HepG2 (cell line): ENCODE measurements around the gene TICAM2. TPM values are rescaled to one million over a fixed set of nuclear protein-coding genes. Genes with fewer than 3 reads are reported as not detected.

Experiments used
- ATAC-seq: fragments of 200-7000 bp; cut with Tn5 transposase; 3 replicates; pipeline ENCODE4 v1.9.1; 2020; ENCODE audit warnings: mild to moderate bottlenecking, moderate library complexity
- BruUV-seq: library from RNA; stranded (reverse); fragments of 400-500 nt; replicated peaks from 2 replicates; lab custom pipeline; 2021; lab: Mats Ljungman, UMichigan
- CTCF ChIA-PET: fragments of 300-600 bp; formaldehyde crosslinking; extraction: SDS; loops from one replicate; lab custom pipeline; 2021; ENCODE audit warnings: low total read pairs, inconsistent platforms, low intra/inter-chr PET ratio; lab: Yijun Ruan, JAX
- POLR2A ChIA-PET: fragments of 350-600 bp; sonication (Branson Sonifier 250); formaldehyde crosslinking; loops from one replicate; lab custom pipeline; 2020; ENCODE audit warnings: antibody characterized with exemption, inconsistent platforms; lab: Yijun Ruan, JAX
- DNase-seq: peaks from one replicate; pipeline ENCODE4 v3.0.0-alpha.2; 2015; ENCODE audit warnings: low spot score
- FAIRE-seq: peaks from 3 replicates; lab custom pipeline; 2011; peaks lifted over from hg19 to GRCh38; lab: Jason Lieb, UNC
- H2AFZ ChIP-seq: one replicate; pipeline ENCODE4 v1.6.1; 2011; ENCODE audit warnings: low read length, inconsistent platforms
- H3K27ac ChIP-seq: fragments of 300-600 bp; 3 replicates; pipeline ENCODE4 v1.8.0; 2011; ENCODE audit warnings: mixed run types, mild to moderate bottlenecking, mixed read lengths, low read length, inconsistent platforms; ENCODE audit not compliant: insufficient read depth; ENCODE audit errors: extremely low read length
- H3K27me3 ChIP-seq, 2 experiments: fragments of 200-600 bp in 1 of 2; 2 replicates in 1 of 2; 3 replicates in 1 of 2; pipeline versions ENCODE4 v1.6.0 to v1.8.0; 2011; ENCODE audit warnings: low read length in 2 of 2, mild to moderate bottlenecking in 2 of 2, moderate library complexity in 2 of 2, inconsistent platforms in 1 of 2; ENCODE audit not compliant: insufficient read depth in 2 of 2, control insufficient read depth in 1 of 2
- H3K36me3 ChIP-seq, 2 experiments: fragments of 200-600 bp in 1 of 2; replicated peaks in 1 of 2; 2 replicates in 1 of 2; 3 replicates in 1 of 2; pipeline versions ENCODE4 v1.5.1 to v1.8.0; 2011; ENCODE audit warnings: low read length in 2 of 2, inconsistent platforms in 1 of 2; ENCODE audit not compliant: insufficient read depth in 2 of 2, control insufficient read depth in 1 of 2
- H3K4me1 ChIP-seq: 2 replicates; pipeline ENCODE4 v1.5.1; 2012; ENCODE audit warnings: low read length, inconsistent platforms; ENCODE audit not compliant: insufficient read depth
- H3K4me2 ChIP-seq: 2 replicates; pipeline ENCODE4 v1.6.0; 2011; ENCODE audit warnings: low read depth, low read length, inconsistent platforms
- H3K4me3 ChIP-seq, 3 experiments: fragments of 200-600 bp in 1 of 3; sonication (generic), shearing (Covaris generic) in 1 of 3; replicated peaks in 1 of 3; 2 replicates each; pipeline ENCODE4 v1.5.1; 2011 to 2016; ENCODE audit warnings: low read length in 3 of 3, inconsistent platforms in 2 of 3, low read depth in 2 of 3, mild to moderate bottlenecking in 2 of 3, control low read depth in 1 of 3, mixed read lengths in 1 of 3; ENCODE audit not compliant: insufficient read depth in 1 of 3
- H3K79me2 ChIP-seq: one replicate; pipeline ENCODE4 v1.6.1; 2011; ENCODE audit warnings: low read length, inconsistent platforms; ENCODE audit not compliant: insufficient read depth
- H3K9ac ChIP-seq: 2 replicates; pipeline ENCODE4 v1.6.0; 2011; ENCODE audit warnings: mild to moderate bottlenecking, low read depth, low read length, inconsistent platforms; ENCODE audit not compliant: insufficient read depth
- H3K9me3 ChIP-seq: 2 replicates; pipeline ENCODE4 v1.5.1; 2012; ENCODE audit warnings: mild to moderate bottlenecking, low read length
- H4K20me1 ChIP-seq: 2 replicates; pipeline ENCODE4 v1.6.0; 2011; ENCODE audit warnings: inconsistent platforms, mild to moderate bottlenecking, low read length, moderate library complexity; ENCODE audit not compliant: insufficient read depth
- FOXK1 ChIP-seq: sonication (generic); formaldehyde crosslinking; IDR thresholded peaks from 2 replicates; pipeline ENCODE4 v1.4.0; 2020; ENCODE audit warnings: low read depth, missing genetic modification reagents, borderline replicate concordance
- HDAC6 ChIP-seq: fragments of 200-600 bp; sonication (generic); IDR thresholded peaks from 2 replicates; pipeline ENCODE4 v1.7.0; 2017; ENCODE audit warnings: mild to moderate bottlenecking, antibody characterized with exemption, low read length, low read depth
- HMG20B ChIP-seq: conservative IDR thresholded peaks from 2 replicates; pipeline ENCODE4 v1.6.1; 2016; ENCODE audit warnings: missing genetic modification reagents, missing compliant biosample characterization
- KDM3A ChIP-seq: IDR thresholded peaks from 2 replicates; pipeline ENCODE4 v1.6.1; 2018; ENCODE audit warnings: low read depth, missing compliant biosample characterization
- MAFF ChIP-seq: IDR thresholded peaks from 2 replicates; pipeline ENCODE4 v1.6.1; 2011; ENCODE audit warnings: low read depth, low read length, improper control_type of control experiment
- MAFK ChIP-seq, 2 experiments: IDR thresholded peaks in 1 of 2; conservative IDR thresholded peaks in 1 of 2; 2 replicates each; pipeline ENCODE4 v1.6.1; 2011; ENCODE audit warnings: improper control_type of control experiment in 2 of 2, low read length in 2 of 2
- RORA ChIP-seq: sonication (generic); formaldehyde crosslinking; IDR thresholded peaks from 2 replicates; pipeline ENCODE4 v1.5.0; 2020; ENCODE audit warnings: mild to moderate bottlenecking, missing genetic modification reagents, moderate library complexity
- RXRA ChIP-seq: sonication (generic); formaldehyde crosslinking; IDR thresholded peaks from 2 replicates; pipeline ENCODE4 v1.5.1; 2020; ENCODE audit warnings: missing genetic modification reagents
- SMC3 ChIP-seq: IDR thresholded peaks from 2 replicates; pipeline ENCODE4 v1.6.1; 2011; ENCODE audit warnings: low read length, improper control_type of control experiment
- SOX5 ChIP-seq: IDR thresholded peaks from 2 replicates; pipeline ENCODE4 v1.6.1; 2016; ENCODE audit warnings: borderline replicate concordance
- SUZ12 ChIP-seq: fragments of 150-350 bp; IDR thresholded peaks from 2 replicates; pipeline ENCODE4 v1.6.1; 2014; ENCODE audit warnings: low read depth, low read length
- YEATS4 ChIP-seq: sonication (generic); formaldehyde crosslinking; IDR thresholded peaks from 2 replicates; pipeline ENCODE4 v1.4.0; 2020; ENCODE audit warnings: missing genetic modification reagents, borderline replicate concordance
- ZNF790 ChIP-seq: sonication (generic); formaldehyde crosslinking; IDR thresholded peaks from 2 replicates; pipeline ENCODE4 v1.8.0; 2022; ENCODE audit warnings: missing genetic modification reagents, mild to moderate bottlenecking, borderline replicate concordance
- WGBS: methylation state at CpG from one replicate; pipeline ENCODE4 v1.1.6; 2017; ENCODE audit warnings: low lambda C conversion rate; 5-methylcytosine and 5-hydroxymethylcytosine counted together
- in situ Hi-C: cut with HindIII; loops from 2 replicates; pipeline ENCODE4 v1.10.0; 2017; ENCODE audit warnings: low pct_unique_long_range_greater_than_20kb; ENCODE audit not compliant: extremely low pct_ligation_motif_present
- intact Hi-C: fragments of 100-400 bp; cut with micrococcal nuclease; formaldehyde crosslinking; loops from one replicate; pipeline ENCODE4 v1.10.0; 2022; ENCODE audit not compliant: unreplicated experiment
- polyA plus RNA-seq, 8 experiments: library from polyadenylated mRNA; depleted of rRNA in 3 of 8; stranded (reverse) in 7 of 8; unstranded in 1 of 8; fragments of >200 nt; fragmentation: Illumina TruSeq in 4 of 8; extraction: Trizol in 4 of 8; gene quantifications; 2 replicates each; pipeline versions ENCODE4 v1.2.1 to v1.2.3, GENCODE V29; 2011 to 2016; ENCODE audit warnings: low read depth in 4 of 8, missing spikeins in 1 of 8, mixed read lengths in 1 of 8; ENCODE audit not compliant: insufficient read depth in 1 of 8
- total RNA-seq, 5 experiments: library from RNA; depleted of rRNA; stranded (reverse); fragments of >200 nt; fragmentation: Illumina TruSeq; extraction: Trizol; gene quantifications; 2 replicates each; pipeline ENCODE4 v1.2.3, GENCODE V29; 2016; ENCODE audit warnings: low read depth in 1 of 5
- TF ChIP-seq, protein P1 (sequence below): IDR thresholded peaks from 2 replicates; pipeline ENCODE4 v1.6.1; 2016; ENCODE audit warnings: mild to moderate bottlenecking, missing biosample characterization, missing genetic modification reagents
- TF ChIP-seq, protein P2 (sequence below): sonication (generic); formaldehyde crosslinking; IDR thresholded peaks from 2 replicates; pipeline ENCODE4 v1.8.1; 2023; ENCODE audit warnings: mild to moderate bottlenecking, missing genetic modification reagents, borderline replicate concordance
- TF ChIP-seq, protein P3 (sequence below): sonication (generic); formaldehyde crosslinking; IDR thresholded peaks from 2 replicates; pipeline ENCODE4 v1.5.0; 2020; ENCODE audit warnings: mild to moderate bottlenecking, missing genetic modification reagents, borderline replicate concordance

Gene TICAM2
- total and polyA plus RNA-seq, 2 of the 13 experiments (the other 11 are each of a cell fraction or from before 2014, with no cell fraction given) = 0.04 TPM; not detected in 1

- ChIA-PET POLR2A (no interaction called here), CTCF (interaction anchor here (0.8 to 1.8 kb wide), 2 partner anchors 26 to 38 kb away, joined by 4 to 7 read pairs; no protein-coding TSS in a partner anchor)
- H3K79me2 ChIP-seq = peaks cover 6% of the 10 kb centered on the region
- H3K9me3 ChIP-seq = peaks cover 6% of the 10 kb centered on the region
- FAIRE-seq = no peak
- 73% methylated on average over 4 of the region's 4 CpGs for WGBS
- TF ChIP-seq MAFK (conservative IDR thresholded peaks at IDR 0.05 in 1 of 2, IDR thresholded peaks at IDR 0.05 in 1 of 2; ENCODE audit: low read length in 2 of 2) (peak; percentile 34 to 67; a peak in 2 of 4 replicates), MAFF (peak; percentile 39; the same call in 1 of the 2 replicates), RORA (CRISPR knock-in tag) (no peak)
- no peak overlapping the region for H3K4me2 ChIP-seq
- ATAC-seq = no peak
- peaks cover 13% of the 10 kb centered on the region for H3K4me1 ChIP-seq
- H3K27me3 ChIP-seq = peaks cover 0 to 7% of the 10 kb centered on the region in 2 experiments; a peak in 2 of 5 replicates
- no peaks in the 10 kb centered on the region for H4K20me1 ChIP-seq
- no peaks in the 10 kb centered on the region for H3K36me3 ChIP-seq
- in situ Hi-C loops (loop anchor here (5.0 to 10.0 kb wide), 2 partner anchors 39 to 286 kb away; no protein-coding TSS in a partner anchor), intact Hi-C loops (loop anchor here (1.0 kb wide), 2 partner anchors 26 to 38 kb away; no protein-coding TSS in a partner anchor)
- H3K27ac ChIP-seq = no peak overlapping the region
- no TSS peak for BruUV-seq
- H3K4me3 ChIP-seq = no peak overlapping the region
- no peak overlapping the region for H2AFZ ChIP-seq
- no peak for DNase-seq
- no peak overlapping the region for H3K9ac ChIP-seq
These were observed 53.6 kb downstream of the TICAM2 start for GRCh38 chr5:115548683-115549082.

DNA sequence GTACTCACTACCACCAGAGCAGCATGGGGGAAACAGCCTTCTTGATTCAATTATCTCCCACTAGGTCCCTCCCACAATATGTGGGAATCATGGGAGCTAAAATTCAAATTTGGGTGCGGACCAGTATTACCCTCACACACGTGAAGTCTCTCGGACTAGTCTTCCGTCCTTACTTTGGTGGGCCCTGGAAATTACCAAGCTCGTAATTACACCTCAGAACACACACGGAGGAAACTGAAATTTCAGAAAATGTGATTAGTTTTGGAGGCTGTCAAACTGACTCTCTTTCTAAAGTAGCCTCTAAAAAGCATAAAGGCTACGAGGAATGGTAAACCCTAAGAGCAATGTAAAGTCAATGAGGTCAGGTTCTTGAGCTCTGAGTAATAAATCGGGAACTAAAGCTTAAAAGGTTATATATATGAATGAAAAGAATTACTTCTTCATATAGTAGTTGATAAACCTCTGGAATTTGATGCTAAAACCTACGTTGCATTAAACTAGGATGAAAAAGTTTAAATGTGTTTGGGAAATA, 56.9 kb downstream of the TICAM2 start:
- no peak overlapping the region for H3K27ac ChIP-seq
- intact Hi-C loops = no loop called here
- H3K4me3 ChIP-seq = peak overlapping the region in 1 of 3 experiments; percentile 54; a peak in 1 of 6 replicates
- ATAC-seq = no peak
- in situ Hi-C loops = loop anchor here (5.0 to 10.0 kb wide), 2 partner anchors 42 to 289 kb away; no protein-coding TSS in a partner anchor
- no peaks in the 10 kb centered on the region; a peak in 1 of 5 replicates for H3K27me3 ChIP-seq
- peaks cover 38% of the 10 kb centered on the region for H3K79me2 ChIP-seq
- BruUV-seq = TSS peak; percentile 78
- no peak for FAIRE-seq
- POLR2A ChIA-PET = interaction anchor here (0.6 to 1.8 kb wide), 11 partner anchors 9 to 539 kb away, joined by 3 to 7 read pairs (median 3); partner anchors contain the start of genes COMMD10, TICAM2 and TMED7
- H3K4me1 ChIP-seq = peaks cover 17% of the 10 kb centered on the region
- no peak for DNase-seq
- CTCF ChIA-PET = no interaction called here
- peak overlapping the region; percentile 43 for H3K9ac ChIP-seq
- H4K20me1 ChIP-seq = peaks cover 29% of the 10 kb centered on the region
- peak overlapping the region; percentile 76 for H3K4me2 ChIP-seq
- peaks cover 6% of the 10 kb centered on the region for H3K9me3 ChIP-seq
- WGBS = 95% methylated on average over 9 of the region's 9 CpGs
- H3K36me3 ChIP-seq = no peaks in the 10 kb centered on the region
- H2AFZ ChIP-seq = no peak overlapping the region
- TF ChIP-seq SMC3 = no peak
- TF ChIP-seq FOXK1 (CRISPR knock-in tag) = no peak
- no peak for TF ChIP-seq SOX5
- no peak for TF ChIP-seq SUZ12
- TF ChIP-seq ZNF790 (CRISPR knock-in tag) = no peak
- no peak for TF ChIP-seq HMG20B (CRISPR knock-in tag)
- TF ChIP-seq, protein P1, sequence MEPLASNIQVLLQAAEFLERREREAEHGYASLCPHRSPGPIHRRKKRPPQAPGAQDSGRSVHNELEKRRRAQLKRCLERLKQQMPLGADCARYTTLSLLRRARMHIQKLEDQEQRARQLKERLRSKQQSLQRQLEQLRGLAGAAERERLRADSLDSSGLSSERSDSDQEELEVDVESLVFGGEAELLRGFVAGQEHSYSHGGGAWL (CRISPR knock-in tag) = no peak
- TF ChIP-seq, protein P2, sequence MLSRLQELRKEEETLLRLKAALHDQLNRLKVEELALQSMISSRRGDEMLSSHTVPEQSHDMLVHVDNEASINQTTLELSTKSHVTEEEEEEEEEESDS (CRISPR knock-in tag) = no peak
- no peak for TF ChIP-seq YEATS4 (CRISPR knock-in tag)
- TF ChIP-seq KDM3A (CRISPR knock-in tag) = no peak
- no peak for TF ChIP-seq HDAC6
- TF ChIP-seq RXRA (CRISPR knock-in tag) = no peak
- TF ChIP-seq, protein P3, sequence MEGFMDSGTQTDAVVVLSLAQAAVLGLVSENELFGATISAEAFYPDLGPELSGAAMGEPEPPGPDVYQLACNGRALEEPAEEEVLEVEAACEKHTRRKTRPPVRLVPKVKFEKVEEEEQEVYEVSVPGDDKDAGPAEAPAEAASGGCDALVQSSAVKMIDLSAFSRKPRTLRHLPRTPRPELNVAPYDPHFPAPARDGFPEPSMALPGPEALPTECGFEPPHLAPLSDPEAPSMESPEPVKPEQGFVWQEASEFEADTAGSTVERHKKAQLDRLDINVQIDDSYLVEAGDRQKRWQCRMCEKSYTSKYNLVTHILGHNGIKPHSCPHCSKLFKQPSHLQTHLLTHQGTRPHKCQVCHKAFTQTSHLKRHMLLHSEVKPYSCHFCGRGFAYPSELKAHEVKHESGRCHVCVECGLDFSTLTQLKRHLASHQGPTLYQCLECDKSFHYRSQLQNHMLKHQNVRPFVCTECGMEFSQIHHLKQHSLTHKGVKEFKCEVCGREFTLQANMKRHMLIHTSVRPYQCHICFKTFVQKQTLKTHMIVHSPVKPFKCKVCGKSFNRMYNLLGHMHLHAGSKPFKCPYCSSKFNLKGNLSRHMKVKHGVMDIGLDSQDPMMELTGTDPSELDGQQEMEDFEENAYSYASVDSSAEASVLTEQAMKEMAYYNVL (CRISPR knock-in tag) = 0 out of 2 replicates have a peak, but pooled peaks have one; percentile 0
